ENCODE data around the gene ADCY5.

The ADCY5 gene

GRCh38 chr3:123453675-123454074 lies 4.8 kb upstream of the ADCY5 start:
- TF ChIP-seq CTCF (IDR thresholded peaks at IDR 0.05) = no peak

- no peak for TF ChIP-seq CTCF (IDR thresholded peaks at IDR 0.05)
Measured at GRCh38 chr3:123451186-123451585, 2.3 kb upstream of the ADCY5 start.

- TF ChIP-seq CTCF (IDR thresholded peaks at IDR 0.05) = no peak
Measured at GRCh38 chr3:123449997-123450604, 1.2 kb upstream of the ADCY5 start.

- no peak for TF ChIP-seq CTCF (IDR thresholded peaks at IDR 0.05)
Measured at GRCh38 chr3:123449102-123449996, 459 bp upstream of the ADCY5 start.

GRCh38 chr3:123447749-123448517 lies 957 bp downstream of the ADCY5 start:
- no peak for TF ChIP-seq CTCF (IDR thresholded peaks at IDR 0.05)

- TF ChIP-seq CTCF (IDR thresholded peaks at IDR 0.05) = no peak
Measured at GRCh38 chr3:123447416-123447748, 1.5 kb downstream of the ADCY5 start.

- TF ChIP-seq CTCF (IDR thresholded peaks at IDR 0.05) = no peak
Measured at GRCh38 chr3:123446610-123447109, 2.2 kb downstream of the ADCY5 start.
